Germinal center (tissue), 1 donor: ENCODE data around the gene MTCH1.

Experiments used
- DNase-seq: peaks from one replicate; pipeline ENCODE4 v3.0.0; 2012; ENCODE audit warnings: mixed read lengths, low spot score

Gene MTCH1

DNA sequence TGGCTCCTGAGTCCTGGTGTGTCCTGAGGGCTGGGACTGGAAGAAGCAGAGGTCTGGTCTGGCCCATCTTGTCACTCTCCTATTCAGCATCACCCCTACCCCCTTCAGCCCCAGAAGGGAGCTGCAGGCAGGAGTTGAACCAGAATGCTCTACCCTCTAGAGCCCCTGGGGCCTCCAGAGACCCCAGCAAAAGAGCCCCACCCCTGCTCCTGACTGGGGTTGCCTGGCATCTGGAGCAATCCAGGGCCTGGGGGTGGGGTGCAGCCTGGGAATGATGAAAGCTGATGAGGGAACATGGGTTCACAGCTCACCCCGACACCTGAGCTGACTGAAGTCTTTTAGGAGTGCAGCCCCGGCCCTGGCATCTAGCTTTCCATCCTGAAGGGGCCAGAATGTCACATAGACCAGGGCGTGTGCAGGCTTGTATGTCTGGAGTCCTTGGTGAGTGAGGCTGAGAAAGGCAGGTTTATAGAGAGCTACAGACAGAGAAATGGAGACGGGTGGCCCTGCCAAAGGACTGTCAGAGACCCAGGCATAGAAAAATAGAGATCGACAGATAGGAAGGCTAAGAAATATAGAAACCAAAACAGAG is 31.7 kb upstream of the MTCH1 start:
- no peak for DNase-seq

DNA sequence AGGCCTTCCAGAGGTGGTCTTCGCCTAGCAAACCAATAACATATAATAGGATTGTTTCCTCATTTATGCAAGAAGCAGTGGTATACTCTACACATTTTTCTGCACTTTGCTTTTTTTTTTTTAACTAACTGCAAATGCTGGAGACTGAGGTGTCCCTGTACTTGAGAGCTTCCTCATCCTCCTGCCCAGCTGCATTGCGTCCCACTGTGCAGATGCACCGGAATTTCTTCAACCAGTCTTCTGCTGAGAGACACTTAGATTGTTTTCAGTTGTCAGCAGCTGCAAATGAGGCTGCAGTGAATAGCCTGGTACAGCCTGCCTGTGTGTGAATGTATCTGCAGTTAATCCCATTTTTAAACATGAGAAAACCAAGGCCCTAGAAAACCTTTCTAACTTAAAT is 31.0 kb upstream of the MTCH1 start:
- no peak for DNase-seq

DNA sequence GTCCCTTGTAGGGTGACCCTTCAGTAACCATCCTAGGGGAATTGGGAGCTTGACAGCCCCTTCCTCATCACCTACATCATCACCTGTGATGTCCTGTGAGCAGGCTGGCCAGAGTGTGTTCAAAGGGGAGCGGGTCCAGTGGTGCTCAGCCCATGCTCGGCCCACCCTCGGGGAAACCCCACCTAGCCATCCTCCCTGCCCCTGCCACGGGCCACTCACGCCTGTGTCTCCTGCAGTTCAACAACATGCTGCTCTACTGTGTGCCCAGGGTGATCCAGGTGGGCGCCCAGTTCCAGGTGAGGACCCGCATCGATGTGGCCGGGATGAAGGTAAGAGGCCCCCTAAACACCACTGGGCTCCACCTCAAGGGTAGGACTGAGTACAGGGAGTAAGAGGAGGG is 29.5 kb upstream of the MTCH1 start:
- no peak for DNase-seq

DNA sequence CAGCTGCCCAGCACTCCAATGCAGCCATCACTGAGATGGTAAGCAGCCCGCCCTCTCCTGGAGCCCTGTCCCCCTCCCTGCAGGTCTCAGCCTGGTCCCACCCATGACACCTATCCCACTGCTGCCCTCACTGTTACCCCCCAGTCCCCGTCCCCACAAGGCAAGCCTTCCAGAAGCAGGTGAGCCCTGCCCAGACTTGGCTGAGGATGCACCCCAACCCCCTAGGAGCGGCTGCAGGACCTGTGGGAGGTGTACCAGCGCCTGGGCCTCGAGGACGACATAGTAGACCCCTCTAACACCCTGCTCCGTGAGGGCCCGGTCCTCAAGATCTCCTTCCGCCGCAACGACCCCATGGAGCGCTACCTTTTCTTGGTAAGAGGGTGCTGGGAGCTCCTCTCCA is 28.7 kb upstream of the MTCH1 start:
- DNase-seq = no peak

DNA sequence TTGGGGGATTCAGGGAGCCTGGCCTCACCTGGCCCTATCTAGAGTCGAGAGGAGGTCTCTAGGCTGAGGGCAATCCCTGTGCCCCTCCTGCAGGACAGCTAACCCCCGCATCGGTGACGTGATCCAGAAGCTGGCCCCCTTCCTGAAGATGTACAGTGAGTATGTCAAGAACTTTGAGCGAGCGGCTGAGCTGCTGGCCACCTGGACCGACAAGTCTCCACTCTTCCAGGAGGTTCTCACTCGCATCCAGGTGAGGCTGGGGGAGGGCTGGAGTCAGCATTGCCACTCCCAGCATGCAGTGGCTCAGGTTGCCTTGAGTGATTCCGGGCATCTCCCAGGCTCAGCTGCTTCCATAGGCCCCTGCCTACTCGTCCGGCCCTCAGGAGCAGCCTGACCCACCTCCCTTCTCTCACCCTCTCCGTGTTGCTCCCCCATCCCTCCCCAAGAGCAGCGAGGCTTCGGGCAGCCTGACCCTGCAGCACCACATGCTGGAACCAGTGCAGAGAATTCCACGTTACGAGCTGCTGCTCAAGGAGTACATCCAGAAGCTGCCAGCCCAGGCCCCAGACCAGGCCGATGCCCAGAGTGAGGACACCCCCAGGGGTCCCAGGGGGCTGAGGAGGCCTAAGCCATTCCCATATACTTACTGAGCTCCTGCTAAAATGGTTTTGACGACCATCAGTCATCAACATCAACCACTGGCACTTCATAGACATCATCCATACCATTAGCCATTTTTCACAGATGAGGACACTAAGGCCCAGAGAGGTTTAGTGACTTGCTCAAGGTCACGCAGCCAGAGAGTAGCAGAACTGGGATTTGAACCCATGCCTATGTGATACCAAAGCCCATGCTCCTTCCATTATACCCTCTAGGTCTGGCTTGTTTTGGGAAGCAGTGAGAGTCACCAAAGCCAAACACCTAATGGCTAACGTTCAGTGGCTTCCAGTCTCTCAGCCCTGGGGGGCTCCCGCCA is 27.8 kb upstream of the MTCH1 start:
- DNase-seq = no peak

DNA sequence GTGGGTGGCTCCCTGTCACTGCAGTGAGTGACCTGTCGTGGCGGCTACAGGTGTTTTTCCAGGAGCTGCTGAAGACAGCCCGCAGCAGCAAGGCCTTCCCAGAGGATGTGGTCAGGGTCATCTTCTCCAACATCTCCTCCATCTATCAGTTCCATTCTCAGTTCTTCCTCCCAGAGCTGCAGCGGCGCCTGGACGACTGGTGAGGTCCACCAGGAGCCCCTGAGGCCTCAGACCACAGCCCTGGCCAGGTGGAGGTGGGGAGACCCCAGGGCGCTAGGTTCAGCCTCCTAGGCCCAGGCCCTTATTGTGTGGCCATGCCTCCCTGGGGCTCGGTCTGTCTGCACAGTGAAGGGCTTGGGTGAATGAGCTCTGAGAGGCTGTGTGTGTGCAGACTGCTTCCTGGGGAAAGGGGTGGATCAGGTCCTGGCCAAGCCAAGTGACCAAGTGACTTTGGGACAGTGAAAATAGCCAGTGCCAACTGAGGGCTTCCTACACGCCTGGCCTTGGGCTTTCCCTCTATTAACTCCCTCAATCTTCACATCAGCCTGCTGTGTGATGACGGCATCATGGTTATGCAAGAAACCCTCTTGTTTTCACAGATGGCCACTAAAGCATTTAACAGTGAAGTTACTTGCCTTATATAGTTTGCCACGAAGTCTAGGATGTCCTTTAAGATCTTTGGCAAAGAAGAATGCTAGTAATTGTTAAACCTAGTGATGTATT is 25.8 kb upstream of the MTCH1 start:
- no peak for DNase-seq

DNA sequence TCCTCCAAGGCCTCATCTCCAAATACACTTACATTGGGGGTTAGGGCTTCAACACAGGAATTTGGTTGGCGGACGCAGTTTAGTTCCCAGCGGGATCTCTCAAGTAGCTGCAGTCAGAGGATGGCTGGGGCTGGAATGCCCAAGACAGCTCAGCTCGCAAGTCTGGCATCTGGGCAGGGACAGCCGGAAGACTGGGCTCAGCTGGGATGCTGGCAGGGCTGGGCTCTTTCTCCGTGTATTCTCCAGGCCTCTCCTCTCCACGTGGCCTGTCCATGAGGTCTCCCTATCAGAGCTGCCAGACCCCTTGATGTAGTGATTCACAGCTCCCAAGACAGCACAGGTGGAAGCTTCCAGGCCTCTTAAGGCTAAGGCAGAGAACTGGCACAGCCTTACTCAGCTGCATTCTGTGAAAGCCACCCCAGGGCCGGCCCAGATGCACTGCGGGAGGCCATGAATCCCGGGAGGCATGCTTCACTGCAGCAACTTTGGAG is 24.5 kb upstream of the MTCH1 start:
- no peak for DNase-seq

DNA sequence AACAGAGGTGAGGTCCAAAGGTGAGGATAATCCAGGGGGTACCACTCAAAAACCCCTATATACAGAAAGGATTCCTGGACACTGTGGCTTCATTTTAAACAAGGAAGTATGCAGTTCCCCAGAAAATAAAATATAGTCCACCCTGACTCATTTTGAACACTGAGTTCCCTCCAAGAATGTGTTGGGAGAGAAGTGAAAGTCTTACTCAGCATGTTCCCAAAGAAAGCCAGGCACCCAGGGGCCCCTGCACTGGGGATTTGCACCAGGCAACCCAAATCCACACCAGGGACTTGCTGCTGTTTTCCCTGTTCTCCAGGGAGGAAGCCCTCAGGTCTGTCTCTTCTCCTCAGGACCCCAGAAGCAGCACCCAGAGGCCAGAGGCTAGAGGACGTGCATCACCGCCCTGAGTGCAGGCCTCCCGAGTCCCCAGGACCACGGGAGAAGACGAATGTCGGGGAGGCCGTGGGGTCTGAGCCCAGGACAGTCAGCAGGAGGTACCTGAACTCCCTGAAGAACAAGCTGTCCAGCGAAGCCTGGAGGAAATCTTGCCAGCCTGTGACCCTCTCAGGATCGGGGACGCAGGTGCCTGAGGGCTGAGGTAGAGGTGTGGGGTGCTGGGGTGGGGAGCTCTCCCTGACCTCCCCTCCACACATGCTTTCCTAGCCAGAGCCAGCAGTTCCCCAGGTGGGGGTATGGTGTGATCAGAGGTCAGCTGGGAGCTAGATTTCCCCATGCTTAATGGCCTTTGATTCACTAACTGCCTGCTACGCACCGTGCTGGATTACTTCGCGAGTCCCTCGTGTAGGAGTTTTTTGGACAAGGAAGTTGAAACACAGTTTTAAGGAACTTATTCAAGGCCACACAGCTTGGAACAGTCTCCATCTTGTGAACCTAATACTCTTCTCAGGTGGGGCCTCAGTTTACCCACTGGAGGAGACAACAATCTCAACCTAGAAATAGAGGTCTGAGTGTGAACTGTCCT is 22.8 kb upstream of the MTCH1 start:
- DNase-seq = no peak

DNA sequence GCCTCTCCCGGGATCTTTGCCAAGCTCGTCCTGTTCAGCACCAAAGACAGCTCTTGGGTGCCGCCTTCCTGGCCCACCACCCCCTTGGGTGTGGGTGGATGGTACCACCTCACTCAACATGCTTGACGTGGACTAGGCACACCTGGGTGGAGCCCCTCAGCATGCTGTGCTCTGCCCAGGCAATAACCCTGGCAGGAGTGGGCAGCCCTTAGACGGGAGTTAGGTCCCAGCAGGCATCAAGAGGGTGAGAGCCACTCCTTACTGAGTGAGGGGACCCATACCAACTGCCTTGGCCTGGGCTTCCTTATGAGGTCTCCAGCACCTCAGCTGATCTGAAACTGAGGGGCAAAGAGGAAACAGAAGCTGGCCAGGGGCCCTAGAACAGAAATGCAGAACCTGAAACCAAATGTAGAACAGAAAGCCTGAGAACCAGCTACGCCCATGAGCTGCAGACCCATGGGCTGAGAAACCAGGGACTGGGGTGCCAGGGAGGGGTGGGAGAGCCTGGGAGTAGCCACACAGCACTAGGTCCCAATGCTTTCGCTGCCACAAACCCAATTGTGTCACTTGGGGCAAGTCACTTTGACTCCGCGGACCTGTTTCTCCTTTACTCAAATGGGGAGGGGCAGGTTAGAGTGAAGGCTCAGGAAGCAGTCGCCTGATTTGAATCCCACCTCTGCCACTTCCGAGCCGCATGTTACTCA is 21.5 kb upstream of the MTCH1 start:
- peak; percentile 71 for DNase-seq

DNA sequence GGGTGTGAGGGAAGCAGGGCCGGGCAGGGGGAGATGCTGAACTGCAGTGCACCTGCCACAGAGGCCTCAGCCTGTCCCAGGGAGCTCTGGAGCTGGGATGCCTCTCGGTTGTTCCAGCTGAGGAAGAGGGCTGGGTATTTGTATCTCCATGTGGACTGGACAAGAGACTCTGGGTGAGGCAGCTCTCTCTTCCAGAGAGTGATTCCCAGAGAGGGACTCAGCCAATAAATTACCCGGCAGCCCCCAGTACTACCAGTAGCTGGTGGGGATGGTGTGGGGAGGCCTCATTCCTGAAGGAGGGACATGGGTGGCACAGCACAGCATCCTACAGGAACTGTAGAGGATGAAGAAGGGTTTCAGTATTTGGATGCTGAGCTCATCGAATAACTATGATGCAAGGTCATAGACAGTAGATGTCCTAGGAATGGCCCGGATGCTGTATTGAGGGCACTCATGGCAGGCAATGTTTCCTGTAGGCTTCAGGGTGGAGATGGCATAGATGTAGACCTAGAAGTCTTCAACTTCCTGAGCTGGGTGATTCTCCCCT is 20.9 kb upstream of the MTCH1 start:
- no peak for DNase-seq

DNA sequence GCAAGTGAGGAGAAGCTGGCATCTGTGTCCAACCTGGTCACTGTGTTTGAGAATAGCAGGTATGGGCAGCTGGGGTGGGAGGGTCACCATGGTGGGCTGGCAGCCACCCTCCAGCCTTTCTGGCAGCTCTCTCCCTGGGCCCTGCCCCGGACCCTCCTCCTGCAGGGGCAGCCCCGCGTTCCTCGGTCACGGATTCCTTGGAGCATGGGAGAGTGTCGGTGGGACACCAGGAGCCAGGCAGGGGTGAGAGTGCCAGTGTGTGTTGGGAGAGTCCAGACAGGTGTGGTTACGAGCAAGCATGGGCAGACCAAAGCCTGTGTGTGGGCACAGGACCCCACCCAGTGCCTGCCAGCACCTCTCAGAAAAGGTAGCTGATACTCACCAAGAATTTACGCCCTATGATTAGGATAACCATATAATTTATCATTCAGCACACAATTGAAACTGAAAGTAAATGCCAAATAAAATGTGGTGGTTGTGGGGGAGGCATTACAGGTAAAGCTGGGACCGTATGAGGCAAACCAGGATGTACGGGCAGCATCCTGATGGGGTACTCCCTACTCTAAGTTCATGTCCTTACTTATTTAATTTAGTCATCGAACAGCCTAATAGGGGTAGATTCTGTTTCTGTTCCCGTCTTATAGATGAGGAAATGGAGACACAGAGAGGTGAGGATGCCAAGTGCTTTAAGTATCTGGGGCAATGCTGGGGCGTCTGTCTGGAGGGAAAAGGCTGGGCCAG is 20.0 kb upstream of the MTCH1 start:
- DNase-seq = peak; percentile 22

DNA sequence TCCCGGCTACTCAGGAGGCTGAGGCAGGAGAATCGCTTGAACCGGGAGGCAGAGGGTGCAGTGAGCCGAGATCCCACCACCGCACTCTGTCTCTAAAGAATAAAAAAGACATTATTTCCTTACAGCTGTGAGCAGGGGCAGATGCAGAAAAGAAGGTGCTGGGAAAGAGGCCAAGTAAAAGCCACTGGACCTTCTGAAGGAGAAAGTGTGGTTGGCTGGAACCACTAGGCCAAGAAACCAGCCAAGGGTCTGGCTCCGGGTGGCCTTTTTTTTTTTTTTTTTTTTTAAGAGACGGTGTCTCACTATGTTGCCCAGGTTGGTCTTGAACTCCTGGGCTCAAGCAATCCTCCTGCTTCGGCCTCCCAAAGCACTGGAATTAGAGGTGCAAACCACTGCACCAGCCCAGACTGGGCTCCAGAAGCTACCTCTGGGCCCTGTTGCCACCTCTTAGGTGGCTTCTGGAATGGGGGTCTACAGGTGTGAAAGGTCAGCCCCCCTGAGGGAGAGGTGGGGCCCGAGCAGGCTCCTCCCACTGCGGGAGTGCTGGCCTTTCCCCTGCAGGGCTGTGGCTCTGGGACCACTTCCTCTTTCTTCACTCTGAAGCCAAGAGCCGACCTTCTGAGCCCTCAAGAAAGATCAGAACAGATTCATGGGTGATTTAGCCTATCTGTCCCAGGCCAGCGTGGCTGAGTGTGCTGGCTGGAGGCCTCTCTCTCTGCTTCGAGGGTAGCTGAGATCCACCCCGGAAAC is 19.2 kb upstream of the MTCH1 start, which contains the start of gene FGD2:
Gene FGD2, plus strand, starts transcription at position 595 of the 750 bp plus-strand sequence. CDS start 163 bp downstream, outside the sequence.
- peak; percentile 89 for DNase-seq

DNA sequence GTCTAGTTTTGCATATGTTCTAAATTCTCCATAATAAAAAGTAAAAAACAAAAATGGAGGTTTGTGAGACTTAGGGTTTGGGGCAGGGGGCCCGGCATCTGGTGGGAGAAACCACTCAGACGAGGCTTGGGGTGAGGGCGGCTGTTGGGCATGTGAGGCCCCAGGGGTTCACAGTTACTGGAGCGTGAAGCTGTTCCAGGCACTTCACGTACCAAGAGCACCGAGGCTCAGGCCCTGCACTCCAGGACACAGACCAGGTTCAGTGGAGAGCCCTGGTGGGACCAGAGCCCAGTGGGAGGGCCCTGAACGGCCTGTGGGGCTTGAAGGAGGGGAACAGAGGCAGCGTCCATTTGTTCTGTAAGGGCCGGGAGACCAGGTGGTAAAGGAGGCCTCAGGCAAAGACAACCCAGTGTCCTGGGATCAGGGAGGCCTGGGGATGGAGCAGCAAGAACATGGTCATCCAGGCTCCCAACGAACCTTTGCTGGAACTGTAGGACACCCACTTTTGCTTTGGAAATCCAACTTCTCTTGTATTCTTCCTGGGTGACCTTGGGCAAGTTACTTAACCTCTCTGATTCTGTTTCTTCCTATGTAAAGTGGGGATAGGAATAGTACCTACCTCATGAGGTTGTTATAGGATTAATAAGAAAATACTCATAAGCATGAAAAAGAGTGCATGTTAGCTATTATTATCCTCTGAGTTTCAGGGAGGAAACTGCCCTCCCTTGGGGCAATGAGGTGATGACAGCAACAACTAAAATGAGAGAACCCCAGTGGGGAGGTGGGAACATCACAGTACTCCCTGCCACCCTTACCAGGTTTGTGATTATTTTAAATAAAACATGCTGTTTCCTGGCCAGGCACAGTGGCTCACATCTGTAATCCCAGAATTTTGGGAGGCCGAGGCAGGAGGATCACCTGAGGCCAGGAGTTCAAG is 18.3 kb upstream of the MTCH1 start:
- DNase-seq = peak; percentile 85

DNA sequence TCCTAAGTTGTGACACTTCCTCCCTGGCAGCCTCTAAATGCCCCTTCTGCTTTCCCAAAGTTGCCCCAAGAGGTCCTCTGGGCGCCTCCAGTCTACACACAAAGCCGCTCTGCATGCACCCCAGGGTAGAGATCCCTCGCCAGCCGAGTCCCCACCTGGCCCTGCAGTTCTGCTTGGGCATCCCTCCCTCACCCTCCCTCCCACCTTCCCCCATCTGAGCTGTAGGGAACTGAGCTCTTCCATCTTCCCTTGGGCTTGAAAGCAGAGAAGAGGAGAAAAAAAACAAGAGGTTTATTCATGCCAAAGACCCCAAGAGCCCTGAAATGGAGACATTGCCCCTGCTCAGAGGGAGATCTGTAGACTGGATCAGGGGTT is 13.7 kb upstream of the MTCH1 start:
- no peak for DNase-seq

DNA sequence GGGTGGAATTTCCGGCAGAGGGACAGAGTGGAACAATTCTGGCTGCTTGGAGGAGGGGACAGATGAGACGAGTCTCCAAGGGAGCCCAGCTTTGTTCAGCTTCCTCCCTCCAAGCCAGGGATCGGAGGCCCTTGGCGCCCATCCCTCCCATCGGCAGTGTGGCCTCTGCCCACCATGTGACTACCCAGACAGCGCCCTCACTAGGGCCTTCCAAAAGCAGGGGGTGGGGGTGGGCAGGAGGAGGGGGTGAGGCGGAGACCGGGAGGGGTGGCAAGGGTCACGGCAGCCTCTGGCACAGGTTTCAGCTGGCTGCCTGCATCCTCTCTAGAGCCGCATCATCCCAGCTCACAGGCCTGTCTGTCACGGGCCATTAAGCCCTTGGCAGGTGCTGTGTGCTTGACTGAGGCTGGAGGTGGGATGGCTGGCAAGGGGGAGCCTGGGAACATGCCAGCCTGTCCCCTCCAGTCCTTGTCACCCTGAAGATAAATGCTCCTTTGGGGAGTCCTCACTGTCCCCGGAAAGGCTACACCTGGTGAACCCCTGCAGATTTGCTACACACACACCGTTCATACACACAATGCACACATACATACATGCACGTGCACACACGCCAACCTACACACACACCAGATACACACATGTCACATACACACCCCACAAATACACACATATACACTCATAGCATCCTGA is 13.2 kb upstream of the MTCH1 start:
- DNase-seq = no peak

DNA sequence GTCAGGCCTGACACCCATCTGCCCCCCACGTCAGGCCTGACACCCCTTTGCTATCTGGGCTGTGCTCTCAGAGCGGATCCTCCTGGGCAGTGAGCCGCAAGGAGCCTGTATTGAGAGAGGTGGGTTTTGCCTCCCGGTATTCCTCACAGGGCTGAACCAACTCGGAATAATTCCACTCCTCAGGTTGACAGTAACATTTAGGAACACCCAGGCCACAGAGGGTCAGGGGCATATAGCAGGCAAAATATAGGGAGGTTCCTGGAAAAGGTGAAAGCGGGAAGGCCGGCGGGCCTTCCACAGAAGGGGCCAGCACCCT is 12.7 kb upstream of the MTCH1 start:
- no peak for DNase-seq
